ENCODE data around the gene S100A7.

- TF ChIP-seq HDGF (IDR thresholded peaks at IDR 0.05; ENCODE audit: borderline replicate concordance) (no peak), LEF1 (IDR thresholded peaks at IDR 0.05; ENCODE audit: borderline replicate concordance) (no peak), PKNOX1 (IDR thresholded peaks at IDR 0.05) (no peak), FOXK2 (IDR thresholded peaks at IDR 0.05) (no peak), FOXA1 (IDR thresholded peaks at IDR 0.05) (no peak)
Observed at GRCh38 chr1:153415850-153416570, 44.4 kb downstream of the S100A7 start, which contains the start of gene S100A7A.

Data from HEK293T (cell line).